Measurements from ENCODE around the gene TFDP1. TPM values are rescaled to one million over a fixed set of nuclear protein-coding genes. Genes with fewer than 3 reads are reported as not detected.
"Not testable (repeated sequence)": the region's sequence is repeated elsewhere in the genome, so short reads cannot be mapped to it uniquely, and the experiment has no call there.

The TFDP1 gene
- total RNA-seq, 1 donor from 2014 or later, result 48.2 TPM

DNA sequence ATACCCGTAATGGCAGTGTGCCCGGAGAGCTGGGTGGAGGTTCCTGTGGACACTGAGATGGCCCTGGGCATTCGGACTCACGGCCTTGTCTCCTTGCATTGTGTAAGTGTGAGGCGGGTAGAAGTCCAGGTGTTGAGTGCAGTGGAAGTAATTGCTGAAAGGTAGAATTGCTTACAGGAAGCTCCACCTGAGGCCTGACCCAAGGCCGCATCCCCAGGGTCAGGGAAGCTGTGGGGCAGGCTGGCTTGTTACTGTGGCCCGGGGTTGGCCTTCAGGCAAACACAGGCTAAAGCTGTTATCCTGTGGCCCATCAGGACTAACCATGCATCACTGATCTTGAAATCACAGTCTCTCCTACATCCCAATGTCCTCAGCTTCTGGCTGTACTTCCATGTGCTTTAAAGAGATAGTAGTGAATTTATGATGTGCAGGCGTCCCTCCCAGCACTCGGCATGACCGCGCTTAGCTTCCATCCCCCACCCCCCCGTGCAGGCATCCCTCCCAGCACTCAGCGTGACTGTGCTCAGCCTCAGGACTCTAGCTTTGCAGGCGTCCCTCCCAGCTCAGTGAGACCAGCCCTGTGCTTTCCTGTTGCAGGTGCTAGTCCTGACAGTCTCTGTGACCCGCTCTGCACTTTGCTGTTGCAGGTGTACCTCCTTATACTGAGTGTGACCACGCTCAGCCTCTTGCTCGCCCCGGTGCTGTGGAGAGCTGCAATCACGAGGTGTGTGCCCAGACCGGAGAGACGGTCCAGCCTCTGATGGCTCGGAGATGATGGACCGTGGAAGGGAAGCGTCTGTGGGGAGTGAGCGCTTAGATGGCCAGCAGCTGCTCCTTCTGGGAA, 35.6 kb upstream of the TFDP1 start:
- DNase-seq (ENCODE audit: low read depth), result no peak

GRCh38 chr13:113550453-113550852, 34.1 kb upstream of the TFDP1 start:
- DNase-seq (ENCODE audit: low read depth), result no peak

- no peak for DNase-seq (ENCODE audit: low read depth)
These were observed 33.2 kb upstream of the TFDP1 start for GRCh38 chr13:113551081-113552000.

DNA sequence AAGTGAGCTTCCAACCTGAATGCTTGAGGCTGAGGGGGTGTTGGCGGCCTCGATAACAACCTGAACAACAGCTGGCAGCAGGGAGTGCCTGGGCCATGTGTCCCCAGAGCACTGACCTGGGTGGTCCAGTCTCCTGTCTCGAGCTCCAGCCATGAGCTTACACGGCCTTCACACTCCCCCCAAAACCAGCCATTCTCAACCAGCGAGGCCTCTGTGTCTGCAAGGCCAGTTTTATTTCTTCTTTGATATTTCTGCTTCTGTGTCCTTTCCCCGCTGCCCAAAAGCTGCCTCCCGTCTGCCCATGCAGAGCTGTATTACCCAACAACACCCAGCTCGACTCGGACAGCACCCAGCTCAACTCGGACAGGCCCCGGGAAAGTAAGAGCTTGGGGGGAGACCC, 32.5 kb upstream of the TFDP1 start:
- DNase-seq (ENCODE audit: low read depth), result no peak

DNA sequence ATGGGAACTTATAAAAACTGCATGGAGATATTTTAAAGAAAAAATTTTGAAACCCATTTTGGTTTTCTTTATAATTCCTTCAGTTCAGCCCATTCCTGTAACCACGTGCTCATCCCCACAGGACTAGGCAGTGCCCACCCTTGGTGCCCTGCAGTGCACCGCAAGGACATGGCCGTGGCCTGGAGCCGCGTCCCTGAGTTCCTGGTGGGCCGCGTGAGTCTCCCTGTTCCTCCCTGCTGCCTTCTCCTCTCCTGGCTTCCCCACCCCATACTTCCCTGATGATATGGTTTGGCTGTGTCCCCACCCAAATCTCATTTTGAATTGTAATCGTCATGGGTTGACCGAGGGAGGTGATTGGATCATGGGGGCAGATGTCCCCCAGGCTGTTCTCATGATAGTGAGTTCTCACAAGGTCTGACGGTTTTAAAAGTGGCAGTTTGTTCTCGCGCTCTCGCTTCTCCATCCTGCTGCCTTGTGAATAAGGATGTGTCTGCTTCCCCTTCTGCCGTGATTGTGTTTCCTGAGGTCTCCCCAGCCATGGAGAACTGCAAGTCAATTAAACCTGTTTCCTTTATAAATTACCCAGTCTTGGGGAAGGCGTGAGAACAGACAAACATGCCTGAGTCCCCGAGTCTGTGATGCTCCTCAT, 31.6 kb upstream of the TFDP1 start:
- no peak for DNase-seq (ENCODE audit: low read depth)

DNA sequence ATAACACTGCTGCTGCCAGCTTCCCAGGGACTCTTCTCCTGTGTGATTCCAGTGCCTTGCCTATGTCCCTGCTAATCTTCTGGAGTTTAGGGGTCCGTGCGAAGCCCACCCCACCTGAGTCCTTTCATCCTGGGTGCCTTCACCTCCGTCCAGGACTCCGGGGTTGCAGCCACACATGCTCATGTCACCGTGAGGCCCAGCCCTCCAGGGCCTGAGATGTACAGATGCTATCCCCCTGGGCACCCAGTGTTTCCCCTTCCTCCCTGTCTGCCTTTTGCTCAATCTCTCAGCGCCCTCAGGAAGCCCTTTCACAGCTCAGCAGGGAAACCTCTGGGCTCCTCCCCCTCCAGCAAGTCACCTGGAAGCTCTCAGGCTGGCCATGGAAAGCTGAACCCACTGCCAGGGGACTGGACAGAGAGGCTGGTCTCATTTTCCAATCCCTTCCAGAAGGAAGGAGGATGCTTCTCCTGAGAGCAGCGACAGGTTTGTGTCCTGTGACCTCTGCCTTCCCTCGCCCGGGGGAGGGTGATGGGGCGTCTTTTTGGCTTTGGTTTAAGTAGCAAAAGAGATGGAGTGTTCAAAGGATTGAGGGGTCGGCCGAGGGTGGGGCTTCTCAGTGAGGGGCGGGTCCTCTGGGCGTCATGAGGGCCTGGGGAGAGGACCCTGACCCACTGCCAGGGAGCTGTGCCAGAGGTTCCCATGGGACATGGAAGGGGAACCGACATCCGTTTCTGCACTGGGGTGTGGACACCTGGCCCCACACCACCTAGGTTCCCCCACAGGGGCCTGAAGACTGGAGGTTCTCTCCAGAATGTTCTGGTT, 30.8 kb upstream of the TFDP1 start:
- no peak for DNase-seq (ENCODE audit: low read depth)

GRCh38 chr13:113554333-113554700, 30.2 kb upstream of the TFDP1 start:
- DNase-seq (ENCODE audit: low read depth), result no peak

- no peak for DNase-seq (ENCODE audit: low read depth)
These were observed 29.4 kb upstream of the TFDP1 start for GRCh38 chr13:113555141-113555540.

DNA sequence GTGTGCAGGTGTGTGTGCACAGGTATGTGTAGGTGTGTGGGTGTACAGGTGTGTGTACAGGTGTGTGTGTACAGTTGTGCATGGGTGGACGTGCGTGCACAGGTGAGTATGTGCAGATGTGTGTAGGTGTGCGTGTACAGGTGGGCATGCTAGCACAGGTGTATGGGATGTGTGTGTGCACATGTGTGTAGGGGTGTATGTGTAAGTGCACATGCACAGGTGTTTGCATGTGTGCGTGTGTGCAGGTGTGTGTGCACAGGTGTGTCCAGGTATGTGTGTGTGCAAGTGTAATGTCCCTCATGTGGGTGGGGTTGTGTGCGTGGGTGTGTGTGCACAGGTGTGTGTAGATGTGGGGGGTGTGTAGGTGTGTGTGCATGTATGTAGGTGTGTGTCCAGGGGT, 27.5 kb upstream of the TFDP1 start:
- no peak for DNase-seq (ENCODE audit: low read depth)

GRCh38 chr13:113558461-113558860, 26.1 kb upstream of the TFDP1 start:
- DNase-seq (ENCODE audit: low read depth), result no peak

DNA sequence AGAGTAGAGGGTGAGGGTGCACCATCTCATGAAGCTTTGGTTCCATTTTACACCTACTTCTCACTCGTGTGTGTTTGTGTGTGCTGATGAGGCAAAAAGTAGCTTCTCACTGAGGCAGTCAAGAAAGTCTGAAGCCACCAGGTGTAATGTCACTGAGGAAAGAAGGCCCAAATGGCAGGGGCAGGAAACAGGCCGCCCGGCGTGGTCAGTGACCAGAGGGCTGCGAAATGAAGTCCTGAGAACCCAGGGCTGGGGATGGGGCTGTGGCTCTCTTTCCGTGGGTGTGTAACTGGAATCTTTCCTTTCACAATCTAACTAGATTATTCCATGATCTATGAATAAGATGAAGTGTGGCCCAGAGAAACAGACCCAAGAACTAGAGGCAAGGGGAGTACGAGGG, 25.5 kb upstream of the TFDP1 start:
- no peak for DNase-seq (ENCODE audit: low read depth)

DNA sequence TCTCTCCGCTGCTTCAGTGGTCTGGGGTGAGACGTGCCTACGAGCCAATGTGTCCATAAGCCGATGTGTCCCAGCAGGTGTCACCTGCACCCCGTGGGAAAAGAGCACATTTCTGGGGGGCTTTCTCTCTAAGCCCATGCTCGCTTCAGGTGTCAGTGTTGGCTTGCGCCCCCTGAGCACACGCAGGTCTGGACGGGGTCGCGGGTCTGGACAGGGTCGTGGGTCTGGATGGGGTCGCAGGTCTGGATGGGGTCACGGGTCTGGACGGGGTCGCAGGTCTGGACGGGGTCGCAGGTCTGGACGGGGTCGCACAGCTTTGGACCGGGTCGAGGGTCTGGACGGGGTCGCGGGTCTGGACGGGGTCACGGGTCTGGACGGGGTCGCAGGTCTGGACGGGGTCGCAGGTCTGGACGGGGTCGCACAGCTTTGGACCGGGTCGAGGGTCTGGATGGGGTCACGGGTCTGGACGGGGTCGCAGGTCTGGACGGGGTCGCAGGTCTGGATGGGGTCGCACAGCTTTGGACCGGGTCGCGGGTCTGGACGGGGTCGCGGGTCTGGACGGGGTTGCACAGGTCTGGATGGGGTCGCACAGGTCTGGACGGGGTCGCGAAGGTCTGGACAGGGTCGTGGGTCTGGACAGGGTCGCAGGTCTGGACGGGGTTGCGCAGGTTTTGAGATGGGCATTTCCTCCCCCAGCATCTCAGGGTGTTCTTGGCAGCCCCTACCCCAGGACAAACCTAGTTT, 24.5 kb upstream of the TFDP1 start:
- no peak for DNase-seq (ENCODE audit: low read depth)

DNA sequence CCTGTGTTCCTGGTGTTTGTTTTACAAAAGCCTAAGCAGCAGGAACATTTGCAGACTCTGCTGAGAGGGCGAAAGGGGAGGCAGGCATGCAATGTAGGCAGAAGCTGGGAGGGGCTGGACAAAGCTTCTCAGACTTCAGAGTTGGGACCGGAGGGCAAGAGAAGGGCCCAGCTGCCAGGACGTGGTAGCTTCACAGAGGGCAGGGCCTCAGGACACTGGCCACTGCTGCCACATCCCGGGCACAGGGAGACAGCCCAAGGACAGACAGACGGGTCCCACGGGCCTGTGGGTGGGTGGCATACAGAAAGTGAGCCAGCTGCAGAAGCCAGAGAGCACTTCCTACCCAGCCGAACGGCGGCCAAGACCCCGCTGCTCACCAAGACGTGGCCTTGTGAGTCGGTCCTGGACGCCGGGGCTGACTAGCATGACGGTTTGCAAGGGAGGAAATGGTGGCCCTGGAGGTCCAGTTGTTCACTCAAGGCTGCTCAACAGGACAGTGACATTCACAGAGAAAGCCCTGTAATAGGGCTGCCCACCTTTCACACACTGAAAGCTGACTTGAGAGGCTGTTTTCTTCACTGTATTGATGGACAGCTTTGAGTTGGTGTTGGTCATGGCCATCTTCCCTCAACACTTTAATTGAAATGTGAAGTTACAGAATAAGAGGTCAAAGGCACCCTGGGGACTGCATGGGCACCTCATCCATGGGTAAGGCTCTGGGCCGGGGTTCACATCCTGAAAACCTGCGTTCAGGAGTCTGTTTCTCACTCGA, 23.7 kb upstream of the TFDP1 start:
- no peak for DNase-seq (ENCODE audit: low read depth)

- DNase-seq (ENCODE audit: low read depth), result no peak
These were observed 23.0 kb upstream of the TFDP1 start for GRCh38 chr13:113561417-113562084.

- peak; percentile 86 for DNase-seq (ENCODE audit: low read depth)
These were observed 22.3 kb upstream of the TFDP1 start for GRCh38 chr13:113562085-113562749.

DNA sequence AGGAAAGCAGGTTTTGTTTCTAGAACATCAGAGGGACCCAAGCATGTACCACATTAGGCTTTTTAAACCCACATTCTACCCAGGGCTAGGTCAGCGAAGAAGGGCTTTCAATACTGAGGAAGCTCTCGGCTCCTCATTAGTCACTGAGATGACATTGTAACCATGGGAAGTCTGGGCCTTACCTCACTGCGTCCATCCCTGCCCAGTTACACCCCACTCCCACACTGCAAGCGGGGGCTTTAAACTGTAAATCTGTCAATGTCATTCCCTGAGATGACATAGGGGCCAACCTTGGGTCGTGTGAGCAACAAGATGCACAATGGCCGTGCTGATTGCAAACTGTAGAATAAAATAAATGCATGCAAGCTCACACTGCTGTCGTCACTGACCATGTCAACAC, 21.7 kb upstream of the TFDP1 start:
- DNase-seq (ENCODE audit: low read depth), result no peak

- not testable (repeated sequence) for DNase-seq (ENCODE audit: low read depth)
These were observed 21.0 kb upstream of the TFDP1 start for GRCh38 chr13:113563511-113563910.

DNA sequence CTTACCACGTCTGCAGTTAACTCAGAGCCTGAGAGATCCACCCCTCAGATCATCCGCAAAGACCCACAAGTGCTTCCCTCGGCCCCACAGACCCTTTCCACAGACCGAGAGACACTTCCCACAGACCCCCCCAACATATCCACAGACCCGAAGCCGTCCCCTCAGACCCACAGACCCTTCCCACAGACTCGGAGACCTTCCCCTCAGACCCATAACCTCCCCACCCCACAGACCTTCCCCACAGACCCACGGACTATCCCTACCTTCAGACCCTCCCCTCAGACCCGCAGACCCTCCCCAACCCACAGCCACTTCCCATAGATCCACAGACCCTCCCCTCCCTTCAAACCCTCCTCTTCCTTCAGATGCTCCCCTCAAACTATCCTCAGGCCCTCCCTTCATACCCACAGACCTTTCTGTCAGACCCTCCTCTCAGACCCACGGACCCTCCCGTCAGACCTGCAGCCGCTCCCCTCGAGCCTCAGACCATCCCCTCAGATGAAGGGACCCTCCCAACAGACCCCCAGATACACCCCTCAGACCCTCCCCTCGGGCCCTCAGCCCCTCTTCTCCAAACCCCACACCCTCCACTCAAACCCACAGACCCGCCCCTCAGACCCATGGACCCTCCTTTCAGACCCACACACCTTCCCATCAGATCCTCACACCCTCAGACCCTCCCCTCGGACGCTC, 20.1 kb upstream of the TFDP1 start:
- DNase-seq (ENCODE audit: low read depth), result no peak
